Neural progenitor cell (in vitro differentiated cells): ENCODE results near the gene STK32B. TPM values are rescaled to one million over a fixed set of nuclear protein-coding genes. Genes with fewer than 3 reads are reported as not detected.
A peak's percentile ranks its signal among the peaks of the same experiment; 100 is the strongest.

Source experiments
- DNase-seq: peaks from one replicate; pipeline ENCODE4 v3.0.0-alpha.2; 2016; ENCODE audit warnings: low spot score
- H2AFZ ChIP-seq: fragments of 200-600 bp; sonication (generic); replicated peaks from 2 replicates; pipeline ENCODE4 v1.6.1; 2016; ENCODE audit warnings: antibody characterized with exemption
- H3F3A ChIP-seq: fragments of 200-600 bp; sonication (generic); 2 replicates; pipeline ENCODE4 v1.6.1; 2016; ENCODE audit warnings: antibody characterized with exemption, low read depth
- H3K27ac ChIP-seq: fragments of 200-600 bp; sonication (generic); 2 replicates; pipeline ENCODE4 v1.5.1; 2016; ENCODE audit warnings: mild to moderate bottlenecking
- H3K27me3 ChIP-seq: fragments of 200-600 bp; sonication (generic); 2 replicates; pipeline ENCODE4 v1.6.1; 2016; ENCODE audit warnings: mild to moderate bottlenecking, moderate library complexity
- H3K36me3 ChIP-seq: fragments of 200-600 bp; sonication (generic); 2 replicates; pipeline ENCODE4 v1.5.1; 2016
- H3K4me1 ChIP-seq: fragments of 200-600 bp; sonication (generic); 2 replicates; pipeline ENCODE4 v1.6.1; 2016; ENCODE audit warnings: mixed run types
- H3K4me2 ChIP-seq: fragments of 200-600 bp; sonication (generic); 2 replicates; pipeline ENCODE4 v1.6.1; 2016
- H3K4me3 ChIP-seq: fragments of 200-600 bp; sonication (generic); 2 replicates; pipeline ENCODE4 v1.5.1; 2016
- H3K79me2 ChIP-seq: fragments of 200-600 bp; sonication (generic); 2 replicates; pipeline ENCODE4 v1.6.1; 2016; ENCODE audit warnings: low read depth
- H3K9ac ChIP-seq: fragments of 200-600 bp; sonication (generic); 2 replicates; pipeline ENCODE4 v1.6.1; 2016
- H3K9me3 ChIP-seq: fragments of 200-600 bp; sonication (generic); 2 replicates; pipeline ENCODE4 v1.5.1; 2016; ENCODE audit warnings: low read depth
- H4K20me1 ChIP-seq: fragments of 200-600 bp; sonication (generic); 2 replicates; pipeline ENCODE4 v1.6.1; 2016; ENCODE audit warnings: low read depth
- H3K27ac Mint-ChIP-seq: 3 replicates; pipeline ENCODE4 v1.8.0; 2021; ENCODE audit warnings: mixed read lengths
- H3K27me3 Mint-ChIP-seq: 2 replicates; pipeline ENCODE4 v1.8.0; 2022; ENCODE audit warnings: low read depth, mild to moderate bottlenecking, inconsistent platforms, moderate library complexity, mixed read lengths; ENCODE audit not compliant: insufficient read depth
- H3K36me3 Mint-ChIP-seq: 3 replicates; pipeline ENCODE4 v1.8.0; 2021; ENCODE audit warnings: mixed read lengths
- H3K4me1 Mint-ChIP-seq: 3 replicates; pipeline ENCODE4 v1.8.0; 2021; ENCODE audit warnings: mixed read lengths
- H3K4me3 Mint-ChIP-seq: 3 replicates; pipeline ENCODE4 v1.8.0; 2021; ENCODE audit warnings: mild to moderate bottlenecking, moderate library complexity, mixed read lengths
- H3K9me3 Mint-ChIP-seq: 3 replicates; pipeline ENCODE4 v1.8.0; 2020; ENCODE audit warnings: mixed read lengths
- CTCF ChIP-seq: fragments of 200-600 bp; sonication (generic); IDR thresholded peaks from 2 replicates; pipeline ENCODE4 v1.5.1; 2017; ENCODE audit warnings: antibody characterized with exemption, mild to moderate bottlenecking
- EZH2 ChIP-seq: fragments of 200-600 bp; sonication (generic); IDR thresholded peaks from 2 replicates; pipeline ENCODE4 v1.6.1; 2017; ENCODE audit warnings: antibody characterized with exemption, mild to moderate bottlenecking, moderate library complexity
- EZH2phosphoT487 ChIP-seq: fragments of 200-600 bp; sonication (generic); IDR thresholded peaks from 2 replicates; pipeline ENCODE4 v1.6.1; 2017; ENCODE audit warnings: antibody characterized with exemption
- total RNA-seq: library from RNA; depleted of rRNA; stranded (reverse); fragments of >200 nt; gene quantifications from 2 replicates; pipeline ENCODE4 v1.2.3, GENCODE V29; 2015; ENCODE audit warnings: low replicate concordance

The STK32B gene
- total RNA-seq, 1 donor from 2014 or later, result 2.5 TPM

DNA sequence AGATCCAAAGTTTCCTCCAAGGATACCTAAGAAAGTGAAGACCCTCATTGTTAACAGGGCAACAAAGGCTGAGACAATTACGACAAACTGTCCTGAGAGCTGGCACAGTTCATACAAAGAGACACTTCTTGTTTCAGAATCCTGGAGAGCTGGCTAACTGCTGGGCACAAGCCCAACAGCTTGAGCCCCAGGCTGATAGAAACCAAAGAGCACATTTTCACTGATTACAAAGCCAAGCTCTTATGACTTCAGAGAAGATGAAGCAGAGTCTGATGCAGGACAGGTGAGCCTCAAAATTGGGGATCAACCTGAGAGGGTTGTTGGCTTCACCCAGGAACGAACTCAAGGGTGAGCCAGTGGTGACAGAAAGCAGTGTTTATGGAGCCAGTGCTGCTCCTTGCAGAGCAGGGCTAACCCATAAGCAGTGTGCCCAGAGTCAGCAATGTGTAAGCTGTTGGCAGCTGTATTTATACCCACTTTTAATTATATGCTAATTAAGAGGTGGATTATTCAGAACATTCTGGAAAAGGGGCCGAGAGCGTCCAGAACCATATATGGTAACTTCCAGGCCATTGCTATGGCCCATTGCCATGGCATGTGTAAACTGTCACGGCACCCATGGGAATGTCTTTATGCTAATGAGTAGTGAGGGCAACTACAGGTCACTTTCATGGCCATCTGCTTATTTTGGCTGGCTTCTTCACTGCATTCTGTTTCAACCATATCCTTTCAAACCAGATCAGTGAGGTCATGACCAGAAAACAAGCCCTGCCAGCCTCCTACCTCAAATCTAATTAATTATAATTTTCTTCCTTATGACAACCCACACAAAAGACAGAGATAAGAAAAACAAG is 473.4 kb downstream of the STK32B start:
- Histone ChIP-seq H3F3A (no peaks in the 10 kb centered on the region), H3K27ac (no peak overlapping the region), H3K36me3 (no peaks in the 10 kb centered on the region), H3K4me2 (no peak overlapping the region), H3K9me3 (no peaks in the 10 kb centered on the region), H3K9ac (no peak overlapping the region), H2AFZ (no peak overlapping the region), H4K20me1 (no peaks in the 10 kb centered on the region), H3K4me3 (no peak overlapping the region), H3K4me1 (peaks cover 20% of the 10 kb centered on the region), H3K79me2 (no peaks in the 10 kb centered on the region), H3K27me3 (no peaks in the 10 kb centered on the region)
- no peak overlapping the region for H3K27ac Mint-ChIP-seq
- no peak overlapping the region for H3K4me3 Mint-ChIP-seq
- H3K9me3 Mint-ChIP-seq, result peaks cover 6% of the 10 kb centered on the region
- H3K4me1 Mint-ChIP-seq, result peaks cover 32% of the 10 kb centered on the region
- DNase-seq, result no peak
- H3K36me3 Mint-ChIP-seq, result no peaks in the 10 kb centered on the region
- peaks cover 7% of the 10 kb centered on the region for H3K27me3 Mint-ChIP-seq
- TF ChIP-seq EZH2phosphoT487 (no peak), EZH2 (no peak), CTCF (no peak)

DNA sequence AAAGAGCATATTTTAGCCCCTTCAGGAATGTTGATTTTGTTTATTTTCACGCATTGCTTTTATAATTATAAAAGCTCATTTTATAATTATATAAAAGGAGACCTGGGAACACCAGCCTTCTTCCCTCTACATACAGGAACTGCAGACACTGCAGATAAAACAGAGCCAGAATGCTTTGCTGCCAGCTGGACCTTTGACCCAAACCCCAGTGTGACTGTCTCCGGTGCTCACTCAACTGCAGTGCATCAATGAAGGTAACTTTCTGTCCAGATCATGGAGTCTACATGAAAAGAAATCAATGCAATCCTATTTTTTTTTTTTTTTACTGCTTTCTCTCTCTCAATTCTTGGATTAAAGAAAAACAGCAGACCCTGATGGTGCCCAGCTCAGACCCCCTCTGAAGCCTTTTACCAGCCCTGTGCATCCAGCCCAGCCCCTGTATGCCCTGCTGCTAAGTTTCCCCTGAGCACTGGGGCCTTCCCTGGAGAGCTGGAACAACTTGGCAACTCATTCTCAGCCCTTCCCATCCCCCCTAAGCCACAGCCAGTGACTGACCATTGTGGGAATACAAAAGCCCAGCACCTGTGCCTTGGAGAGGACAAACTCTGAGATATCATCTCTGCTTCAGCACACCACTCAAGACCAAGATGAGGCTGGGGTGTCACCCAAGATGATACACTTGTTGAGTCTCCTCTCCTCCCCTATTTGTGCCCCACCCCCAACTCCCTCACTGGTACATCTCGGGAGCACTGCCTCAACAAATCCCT is 475.0 kb downstream of the STK32B start:
- Mint-ChIP-seq H3K4me3 (no peak overlapping the region), H3K27ac (peak overlapping the region; percentile 80), H3K27me3 (peaks cover 7% of the 10 kb centered on the region), H3K4me1 (peaks cover 32% of the 10 kb centered on the region), H3K36me3 (no peaks in the 10 kb centered on the region), H3K9me3 (no peaks in the 10 kb centered on the region)
- Histone ChIP-seq H3K79me2 (no peaks in the 10 kb centered on the region), H3F3A (no peaks in the 10 kb centered on the region), H3K9ac (no peak overlapping the region), H4K20me1 (no peaks in the 10 kb centered on the region), H2AFZ (no peak overlapping the region), H3K4me1 (peaks cover 20% of the 10 kb centered on the region), H3K9me3 (no peaks in the 10 kb centered on the region), H3K36me3 (no peaks in the 10 kb centered on the region), H3K27ac (peak overlapping the region; percentile 15), H3K27me3 (no peaks in the 10 kb centered on the region), H3K4me3 (no peak overlapping the region), H3K4me2 (peak overlapping the region; percentile 42)
- no peak for TF ChIP-seq EZH2phosphoT487
- no peak for TF ChIP-seq EZH2
- no peak for TF ChIP-seq CTCF
- DNase-seq, result peak; percentile 35

GRCh38 chr4:5527211-5527610 is 475.9 kb downstream of the STK32B start:
- no peak overlapping the region for H3K27ac ChIP-seq
- Mint-ChIP-seq H3K27me3 (peaks cover 7% of the 10 kb centered on the region), H3K36me3 (no peaks in the 10 kb centered on the region), H3K27ac (peak overlapping the region; percentile 80), H3K4me3 (no peak overlapping the region), H3K4me1 (peaks cover 32% of the 10 kb centered on the region), H3K9me3 (no peaks in the 10 kb centered on the region)
- no peaks in the 10 kb centered on the region for H3K79me2 ChIP-seq
- no peak overlapping the region for H3K9ac ChIP-seq
- peak; percentile 22 for DNase-seq
- H3F3A ChIP-seq, result no peaks in the 10 kb centered on the region
- H3K4me3 ChIP-seq, result no peak overlapping the region
- H4K20me1 ChIP-seq, result no peaks in the 10 kb centered on the region
- H3K9me3 ChIP-seq, result no peaks in the 10 kb centered on the region
- peak overlapping the region; percentile 42 for H3K4me2 ChIP-seq
- H3K36me3 ChIP-seq, result no peaks in the 10 kb centered on the region
- no peaks in the 10 kb centered on the region for H3K27me3 ChIP-seq
- H3K4me1 ChIP-seq, result peaks cover 20% of the 10 kb centered on the region
- TF ChIP-seq EZH2phosphoT487, result no peak
- no peak for TF ChIP-seq EZH2
- no peak for TF ChIP-seq CTCF
- H2AFZ ChIP-seq, result no peak overlapping the region
